HCT116 (cell line): ENCODE measurements around the gene GPC1. TPM values are rescaled to one million over a fixed set of nuclear protein-coding genes. Genes with fewer than 3 reads are reported as not detected.

ENCODE experiments used
- ATAC-seq: fragments of 200-7000 bp; cut with Tn5 transposase; 2 replicates; pipeline ENCODE4 v1.9.1; 2020; ENCODE audit warnings: mild to moderate bottlenecking, moderate library complexity
- BruUV-seq: library from RNA; stranded (reverse); fragments of 400-500 nt; replicated peaks from 2 replicates; lab custom pipeline; 2021; lab: Mats Ljungman, UMichigan
- CTCF ChIA-PET: fragments of 300-600 bp; sonication (Branson Sonifier 250); formaldehyde crosslinking; loops from one replicate; lab custom pipeline; 2021; ENCODE audit warnings: antibody characterized with exemption; lab: Charles Lee
- POLR2A ChIA-PET: fragments of 300-600, 350-600 bp; sonication (Branson Sonifier 250); formaldehyde crosslinking; loops from one replicate; lab custom pipeline; 2021; ENCODE audit warnings: antibody characterized with exemption; lab: Charles Lee
- RAD21 ChIA-PET, 2 experiments: fragments of 300-600 bp; sonication (Branson Sonifier 250); formaldehyde crosslinking; loops; one replicate each; lab custom pipeline; 2023; ENCODE audit warnings: low total read pairs in 2 of 2; ENCODE audit not compliant: uncharacterized antibody in 2 of 2, unreplicated experiment in 2 of 2, low non-redundant PET in 1 of 2; lab: Charles Lee
- DNase-seq: peaks from one replicate; pipeline ENCODE4 v3.0.0-alpha.2; 2010; ENCODE audit warnings: low read depth, low spot score
- H2AFZ ChIP-seq: fragments of 200-600 bp; shearing (Covaris generic), sonication (generic); 2 replicates; pipeline ENCODE4 v1.6.1; 2017; ENCODE audit warnings: low read depth, mixed run types, mixed read lengths, antibody characterized with exemption, low read length; ENCODE audit not compliant: poor library complexity, severe bottlenecking
- H3K27ac ChIP-seq: 2 replicates; pipeline ENCODE4 v1.5.1; 2012; ENCODE audit warnings: low read depth, low read length
- H3K27me3 ChIP-seq: fragments of 200-600 bp; sonication (generic); 2 replicates; pipeline ENCODE4 v1.6.1; 2016; ENCODE audit warnings: mixed run types, low read length, mixed read lengths; ENCODE audit not compliant: insufficient read depth
- H3K36me3 ChIP-seq, 2 experiments: fragments of 200-500 bp in 1 of 2; fragments of 200-600 bp in 1 of 2; sonication (Bioruptor generic) in 1 of 2; sonication (generic) in 1 of 2; 2 replicates each; pipeline versions ENCODE4 v1.5.1 to v1.6.1; 2014 to 2016; ENCODE audit warnings: low read length in 2 of 2, inconsistent platforms in 1 of 2, mixed read lengths in 1 of 2, mixed run types in 1 of 2; ENCODE audit not compliant: insufficient read depth in 2 of 2, control insufficient read depth in 1 of 2
- H3K4me1 ChIP-seq, 2 experiments: fragments of 200-600 bp in 1 of 2; sonication (generic) in 1 of 2; 2 replicates each; pipeline versions ENCODE4 v1.5.1 to v1.6.1; 2012 to 2017; ENCODE audit warnings: low read length in 2 of 2, inconsistent platforms in 1 of 2, mild to moderate bottlenecking in 1 of 2, mixed read lengths in 1 of 2, mixed run types in 1 of 2, moderate library complexity in 1 of 2; ENCODE audit not compliant: insufficient read depth in 2 of 2, control insufficient read depth in 1 of 2
- H3K4me2 ChIP-seq: fragments of 200-600 bp; sonication (generic); 2 replicates; pipeline ENCODE4 v1.6.1; 2017; ENCODE audit warnings: mixed run types, low read length, mixed read lengths
- H3K4me3 ChIP-seq, 2 experiments: fragments of 200-600 bp in 1 of 2; sonication (generic) in 1 of 2; replicated peaks in 1 of 2; 2 replicates each; pipeline ENCODE4 v1.5.1; 2011 to 2016; ENCODE audit warnings: low read length in 2 of 2, control low read depth in 1 of 2, low read depth in 1 of 2, mild to moderate bottlenecking in 1 of 2, mixed read lengths in 1 of 2, mixed run types in 1 of 2
- H3K79me2 ChIP-seq: fragments of 200-600 bp; sonication (generic); 2 replicates; pipeline ENCODE4 v1.6.1; 2017; ENCODE audit warnings: mild to moderate bottlenecking, mixed run types, low read length, moderate library complexity, mixed read lengths; ENCODE audit not compliant: insufficient read depth
- H3K9ac ChIP-seq: fragments of 200-600 bp; sonication (generic); 2 replicates; pipeline ENCODE4 v1.6.1; 2016; ENCODE audit warnings: low read length, mixed read lengths
- H3K9me2 ChIP-seq: fragments of 200-600 bp; sonication (generic), shearing (Covaris generic); 2 replicates; pipeline ENCODE4 v1.6.1; 2017; ENCODE audit warnings: mixed run types, mild to moderate bottlenecking, moderate library complexity; ENCODE audit not compliant: insufficient read depth
- H3K9me3 ChIP-seq, 2 experiments: fragments of 200-500 bp in 1 of 2; fragments of 200-600 bp in 1 of 2; sonication (Bioruptor generic) in 1 of 2; sonication (generic) in 1 of 2; 2 replicates each; pipeline ENCODE4 v1.6.1; 2014 to 2017; ENCODE audit warnings: low read length in 2 of 2, mixed read lengths in 2 of 2, inconsistent platforms in 1 of 2, low read depth in 1 of 2, mild to moderate bottlenecking in 1 of 2, mixed run types in 1 of 2, moderate library complexity in 1 of 2; ENCODE audit not compliant: control insufficient read depth in 1 of 2, insufficient read depth in 1 of 2
- H4K20me1 ChIP-seq: fragments of 200-600 bp; sonication (generic), shearing (Covaris generic); 2 replicates; pipeline ENCODE4 v1.6.1; 2017; ENCODE audit warnings: mixed run types, mild to moderate bottlenecking, moderate library complexity; ENCODE audit not compliant: insufficient read depth
- ATF3 ChIP-seq: IDR thresholded peaks from 2 replicates; pipeline ENCODE4 v1.6.1; 2012
- CTCF ChIP-seq, 3 experiments: fragments of 200-600 bp in 1 of 3; sonication (generic) in 1 of 3; IDR thresholded peaks in 2 of 3; conservative IDR thresholded peaks in 1 of 3; 2 replicates each; pipeline ENCODE4 v1.5.1; 2012 to 2017; ENCODE audit warnings: low read depth in 2 of 3, low read length in 2 of 3, antibody characterized with exemption in 1 of 3, borderline replicate concordance in 1 of 3, control low read depth in 1 of 3, mild to moderate bottlenecking in 1 of 3, mixed read lengths in 1 of 3, mixed run types in 1 of 3, moderate library complexity in 1 of 3; ENCODE audit not compliant: insufficient read depth in 1 of 3
- MAX ChIP-seq: IDR thresholded peaks from 2 replicates; pipeline ENCODE4 v1.6.1; 2012
- SIN3A ChIP-seq: IDR thresholded peaks from 2 replicates; pipeline ENCODE4 v1.6.1; 2012; ENCODE audit warnings: low read depth
- SP1 ChIP-seq: IDR thresholded peaks from 2 replicates; pipeline ENCODE4 v1.6.1; 2012; ENCODE audit warnings: low read depth
- YY1 ChIP-seq: IDR thresholded peaks from 2 replicates; pipeline ENCODE4 v1.6.1; 2011; ENCODE audit warnings: low read length, low read depth, moderate library complexity, mild to moderate bottlenecking; ENCODE audit not compliant: insufficient replicate concordance; ENCODE audit errors: extremely low read depth
- intact Hi-C: fragments of 100-400 bp; cut with micrococcal nuclease; formaldehyde crosslinking; loops from 2 replicates; pipeline ENCODE4 v1.10.0; 2022
- total RNA-seq: library from RNA; stranded (reverse); gene quantifications from one replicate; pipeline ENCODE4 v1.2.1, GENCODE V29; 2021; ENCODE audit not compliant: unreplicated experiment

GPC1 gene
- total RNA-seq, 1 experiment from 2014 or later: 79.1 TPM

- POLR2A ChIA-PET: no interaction called here
- Histone ChIP-seq H3K4me1 (peaks cover 0 to 11% of the 10 kb centered on the region in 2 experiments; a peak in 1 of 4 replicates), H3K9ac (no peak overlapping the region), H3K27ac (no peak overlapping the region), H4K20me1 (no peaks in the 10 kb centered on the region), H3K4me2 (no peak overlapping the region), H3K4me3 (no peak overlapping the region), H2AFZ (no peak overlapping the region), H3K9me3 (no peaks in the 10 kb centered on the region), H3K79me2 (peaks cover 13% of the 10 kb centered on the region; the same call in 1 of the 2 replicates), H3K27me3 (no peaks in the 10 kb centered on the region), H3K9me2 (no peaks in the 10 kb centered on the region), H3K36me3 (peaks cover 0 to 15% of the 10 kb centered on the region in 2 experiments; a peak in 2 of 4 replicates)
- CTCF ChIA-PET: no interaction called here
- peak; percentile 46 for ATAC-seq
- DNase-seq: no peak
- intact Hi-C loops: no loop called here
- TF ChIP-seq CTCF (IDR thresholded peaks at IDR 0.05 in 2 of 3, conservative IDR thresholded peaks at IDR 0.05 in 1 of 3; ENCODE audit: borderline replicate concordance in 1 of 3, insufficient read depth in 1 of 3, low read depth in 2 of 3, low read length in 2 of 3) (peak in 2 of 3 experiments; percentile 31 to 40; a peak in 4 of 6 replicates), SIN3A (no peak), ATF3 (no peak), SP1 (no peak), YY1 (no peak), MAX (no peak)
- no TSS peak for BruUV-seq
- RAD21 ChIA-PET: no interaction called here
Observed at GRCh38 chr2:240460781-240461431, 25.4 kb downstream of the GPC1 start.
